ENCODE measurements around the gene LYPD3.

GRCh38 chr19:43485951-43486350 lies 20.5 kb upstream of the LYPD3 start:
- no peak for TF ChIP-seq CTCF (IDR thresholded peaks at IDR 0.05; ENCODE audit: low read length)
- TF ChIP-seq EZH2 (IDR thresholded peaks at IDR 0.05; ENCODE audit: borderline replicate concordance, low read length) = no peak

Measured in OCI-LY1 (cell line).